Measurements from ENCODE around the gene GORAB. TPM values are rescaled to one million over a fixed set of nuclear protein-coding genes. Genes with fewer than 3 reads are reported as not detected.

Gene GORAB
- total RNA-seq, 1 experiment from 2014 or later = 13.1 TPM

Other genes with a start within 250 kb of the GORAB start
- 0.05 and 0.13 TPM in 2 replicates for gene PRRX1, start 132.0 kb downstream of the GORAB start, total RNA-seq (2014; rRNA removed; shearing (Covaris generic))

Measured in SK-MEL-5 (cell line).